ENCODE measurements around the gene MITD1. TPM values are rescaled to one million over a fixed set of nuclear protein-coding genes. Genes with fewer than 3 reads are reported as not detected.

MITD1 gene
- total and polyA plus RNA-seq, 2 of the 8 experiments (the other 6 are each of a cell fraction or from before 2014, with no cell fraction given): 15.2 to 31.7 TPM

- TF ChIP-seq HDAC2 (IDR thresholded peaks at IDR 0.05; ENCODE audit: borderline replicate concordance in 1 of 2, low read depth in 2 of 2, low read length in 2 of 2) (peak in 1 of 2 experiments; percentile 66; a peak in 2 of 4 replicates), ZNF274 (IDR thresholded peaks at IDR 0.05; ENCODE audit: borderline replicate concordance, extremely low read depth, low read length) (no peak), TAF7 (optimal IDR thresholded peaks at IDR 0.05; ENCODE audit: borderline replicate concordance, low read depth, low read length) (peak; percentile 54), CEBPB (IDR thresholded peaks at IDR 0.05; ENCODE audit: low read depth, low read length) (no peak), RAD21 (IDR thresholded peaks at IDR 0.05 in 1 of 2, conservative IDR thresholded peaks at IDR 0.05 in 1 of 2; ENCODE audit: low read depth in 2 of 2, low read length in 2 of 2) (no peak), SIN3A (conservative IDR thresholded peaks at IDR 0.05 in 1 of 2, IDR thresholded peaks at IDR 0.05 in 1 of 2; ENCODE audit: low read depth in 1 of 2, low read length in 2 of 2) (peak in 1 of 2 experiments; percentile 43; a peak in 1 of 4 replicates), CHD2 (IDR thresholded peaks at IDR 0.05; ENCODE audit: low read length) (peak; percentile 25; the same call in 1 of the 2 replicates), MAX (IDR thresholded peaks at IDR 0.05) (peak; percentile 90), CHD1 (IDR thresholded peaks at IDR 0.05; ENCODE audit: low read depth, low read length) (no peak), TEAD4 (IDR thresholded peaks at IDR 0.05; ENCODE audit: low read depth, low read length) (0 out of 2 replicates have a peak, but pooled peaks have one; percentile 4), EP300 (IDR thresholded peaks at IDR 0.05; ENCODE audit: borderline replicate concordance in 1 of 2, low read depth in 2 of 2, low read length in 2 of 2) (no peak), GABPA (IDR thresholded peaks at IDR 0.05; ENCODE audit: borderline replicate concordance, insufficient read depth, low read length) (peak; percentile 63; the same call in 1 of the 2 replicates), TAF1 (IDR thresholded peaks at IDR 0.05; ENCODE audit: low read depth, low read length) (peak; percentile 76), EGR1 (IDR thresholded peaks at IDR 0.05; ENCODE audit: borderline replicate concordance, low read depth, low read length) (peak; percentile 81), CTCF (IDR thresholded peaks at IDR 0.05; ENCODE audit: control extremely low read depth in 1 of 3, insufficient read depth in 1 of 3, low read depth in 1 of 3, low read length in 3 of 3) (peak in 1 of 3 experiments; percentile 4; a peak in 1 of 4 replicates), ASH2L (IDR thresholded peaks at IDR 0.05; ENCODE audit: low read length) (peak; percentile 93), RNF2 (IDR thresholded peaks at IDR 0.05; ENCODE audit: borderline replicate concordance, low read depth, low read length, missing control alignments, poor library complexity, severe bottlenecking) (no peak), TBP (IDR thresholded peaks at IDR 0.05; ENCODE audit: low read depth, low read length) (peak; percentile 54; the same call in 1 of the 2 replicates)
Observed at GRCh38 chr2:99154643-99155536, 26.0 kb downstream of the MITD1 start, which contains the start of the genes LIPT1 and TSGA10 (continued).
